ENCODE results near the gene SLC44A1. TPM values are rescaled to one million over a fixed set of nuclear protein-coding genes. Genes with fewer than 3 reads are reported as not detected.

The SLC44A1 gene
- total and polyA plus RNA-seq, 2 experiments from 2014 or later, result 30.4 to 52.6 TPM

GRCh38 chr9:105223544-105224140, 20.8 kb upstream of the SLC44A1 start:
- TF ChIP-seq EZH2phosphoT487 (IDR thresholded peaks at IDR 0.05; ENCODE audit: insufficient read depth, low read depth) (no peak), EZH2 (IDR thresholded peaks at IDR 0.05; ENCODE audit: insufficient read depth, poor library complexity, severe bottlenecking) (no peak)
- peaks cover 9% of the 10 kb centered on the region for H3K9me3 ChIP-seq (ENCODE audit: low read depth)
- no peaks in the 10 kb centered on the region for H4K20me1 ChIP-seq (ENCODE audit: insufficient read depth)
- H3K27ac ChIP-seq, result no peak overlapping the region
- 49 to 60% methylated on average over 2 of the region's 2 CpGs for WGBS, 2 experiments (ENCODE audit: low coverage in 1 of 2, low lambda C conversion rate in 2 of 2, missing lambda C conversion rate in 2 of 2)
- no peaks in the 10 kb centered on the region for H3K79me2 ChIP-seq (ENCODE audit: insufficient read depth)
- no peaks in the 10 kb centered on the region for H3K9me2 ChIP-seq (ENCODE audit: insufficient read depth)
- peaks cover 6% of the 10 kb centered on the region; the same call in 1 of the 2 replicates for H3F3A ChIP-seq (ENCODE audit: insufficient read depth)
- H3K27me3 ChIP-seq (replicated peaks; ENCODE audit: insufficient read depth), result no peaks in the 10 kb centered on the region
- H3K4me1 ChIP-seq (ENCODE audit: insufficient read depth), result 0 out of 2 replicates have a peak, but pooled peaks cover 8% of the 10 kb centered on the region
- no peak overlapping the region for H3K9ac ChIP-seq
- in situ Hi-C loops (cut with MboI), result no loop called here
- H3K4me2 ChIP-seq (ENCODE audit: unreplicated experiment), result no peak overlapping the region
- H3K4me3 ChIP-seq, result no peak overlapping the region
- H2AFZ ChIP-seq, result no peak overlapping the region
- no peaks in the 10 kb centered on the region for H3K36me3 ChIP-seq (ENCODE audit: low read depth)
- no peak for DNase-seq

GRCh38 chr9:105226055-105226454, 18.4 kb upstream of the SLC44A1 start:
- Histone ChIP-seq H3K79me2 (ENCODE audit: insufficient read depth) (no peaks in the 10 kb centered on the region), H2AFZ (no peak overlapping the region), H4K20me1 (ENCODE audit: insufficient read depth) (no peaks in the 10 kb centered on the region), H3K9me2 (ENCODE audit: insufficient read depth) (no peaks in the 10 kb centered on the region), H3F3A (ENCODE audit: insufficient read depth) (no peaks in the 10 kb centered on the region), H3K27me3 (replicated peaks; ENCODE audit: insufficient read depth) (no peaks in the 10 kb centered on the region), H3K9me3 (ENCODE audit: low read depth) (peaks cover 9% of the 10 kb centered on the region), H3K9ac (no peak overlapping the region), H3K4me1 (ENCODE audit: insufficient read depth) (no peaks in the 10 kb centered on the region), H3K4me3 (no peak overlapping the region), H3K36me3 (ENCODE audit: low read depth) (no peaks in the 10 kb centered on the region), H3K27ac (no peak overlapping the region), H3K4me2 (ENCODE audit: unreplicated experiment) (no peak overlapping the region)
- peak; percentile 59 for DNase-seq
- TF ChIP-seq EZH2phosphoT487 (IDR thresholded peaks at IDR 0.05; ENCODE audit: insufficient read depth, low read depth), result no peak
- no peak for TF ChIP-seq EZH2 (IDR thresholded peaks at IDR 0.05; ENCODE audit: insufficient read depth, poor library complexity, severe bottlenecking)
- in situ Hi-C loops (cut with MboI), result no loop called here

GRCh38 chr9:105232207-105232606, 12.2 kb upstream of the SLC44A1 start:
- H3K4me3 ChIP-seq, result no peak overlapping the region
- no peaks in the 10 kb centered on the region for H3K9me2 ChIP-seq (ENCODE audit: insufficient read depth)
- H3K27me3 ChIP-seq (replicated peaks; ENCODE audit: insufficient read depth), result no peaks in the 10 kb centered on the region
- no peaks in the 10 kb centered on the region for H3K9me3 ChIP-seq (ENCODE audit: low read depth)
- no peak overlapping the region for H3K27ac ChIP-seq
- no peaks in the 10 kb centered on the region for H4K20me1 ChIP-seq (ENCODE audit: insufficient read depth)
- no peak overlapping the region for H3K9ac ChIP-seq
- TF ChIP-seq EZH2phosphoT487 (IDR thresholded peaks at IDR 0.05; ENCODE audit: insufficient read depth, low read depth) (no peak), EZH2 (IDR thresholded peaks at IDR 0.05; ENCODE audit: insufficient read depth, poor library complexity, severe bottlenecking) (no peak)
- peak; percentile 37 for DNase-seq
- no peaks in the 10 kb centered on the region for H3K79me2 ChIP-seq (ENCODE audit: insufficient read depth)
- in situ Hi-C loops (cut with MboI), result no loop called here
- H3F3A ChIP-seq (ENCODE audit: insufficient read depth), result 0 out of 2 replicates have a peak, but pooled peaks cover 8% of the 10 kb centered on the region
- H3K4me1 ChIP-seq (ENCODE audit: insufficient read depth), result peaks cover 9% of the 10 kb centered on the region; the same call in 1 of the 2 replicates
- no peaks in the 10 kb centered on the region for H3K36me3 ChIP-seq (ENCODE audit: low read depth)
- H3K4me2 ChIP-seq (ENCODE audit: unreplicated experiment), result no peak overlapping the region
- H2AFZ ChIP-seq, result no peak overlapping the region

GRCh38 chr9:105233873-105234272, 10.6 kb upstream of the SLC44A1 start:
- H3K79me2 ChIP-seq (ENCODE audit: insufficient read depth), result no peaks in the 10 kb centered on the region
- H2AFZ ChIP-seq, result no peak overlapping the region
- in situ Hi-C loops (cut with MboI), result no loop called here
- no peaks in the 10 kb centered on the region for H4K20me1 ChIP-seq (ENCODE audit: insufficient read depth)
- H3K36me3 ChIP-seq (ENCODE audit: low read depth), result no peaks in the 10 kb centered on the region
- H3K9me3 ChIP-seq (ENCODE audit: low read depth), result no peaks in the 10 kb centered on the region
- peaks cover 9% of the 10 kb centered on the region; the same call in 1 of the 2 replicates for H3K4me1 ChIP-seq (ENCODE audit: insufficient read depth)
- TF ChIP-seq EZH2 (IDR thresholded peaks at IDR 0.05; ENCODE audit: insufficient read depth, poor library complexity, severe bottlenecking), result no peak
- no peak for TF ChIP-seq EZH2phosphoT487 (IDR thresholded peaks at IDR 0.05; ENCODE audit: insufficient read depth, low read depth)
- H3K4me3 ChIP-seq, result no peak overlapping the region
- 0 out of 2 replicates have a peak, but pooled peaks cover 8% of the 10 kb centered on the region for H3F3A ChIP-seq (ENCODE audit: insufficient read depth)
- H3K9ac ChIP-seq, result no peak overlapping the region
- no peak overlapping the region for H3K4me2 ChIP-seq (ENCODE audit: unreplicated experiment)
- no peaks in the 10 kb centered on the region for H3K27me3 ChIP-seq (replicated peaks; ENCODE audit: insufficient read depth)
- H3K27ac ChIP-seq, result no peak overlapping the region
- peak; percentile 8 for DNase-seq
- H3K9me2 ChIP-seq (ENCODE audit: insufficient read depth), result no peaks in the 10 kb centered on the region

- Histone ChIP-seq H4K20me1 (ENCODE audit: insufficient read depth) (no peaks in the 10 kb centered on the region), H3K9me2 (ENCODE audit: insufficient read depth) (no peaks in the 10 kb centered on the region), H3K9ac (no peak overlapping the region), H3K27ac (no peak overlapping the region), H3K4me2 (ENCODE audit: unreplicated experiment) (no peak overlapping the region), H2AFZ (no peak overlapping the region), H3F3A (ENCODE audit: insufficient read depth) (0 out of 2 replicates have a peak, but pooled peaks cover 8% of the 10 kb centered on the region), H3K79me2 (ENCODE audit: insufficient read depth) (no peaks in the 10 kb centered on the region), H3K36me3 (ENCODE audit: low read depth) (no peaks in the 10 kb centered on the region), H3K9me3 (ENCODE audit: low read depth) (no peaks in the 10 kb centered on the region), H3K4me1 (ENCODE audit: insufficient read depth) (peaks cover 9% of the 10 kb centered on the region; the same call in 1 of the 2 replicates), H3K27me3 (replicated peaks; ENCODE audit: insufficient read depth) (no peaks in the 10 kb centered on the region), H3K4me3 (no peak overlapping the region)
- WGBS, 2 experiments (ENCODE audit: low coverage in 1 of 2, low lambda C conversion rate in 2 of 2, missing lambda C conversion rate in 2 of 2), result 92% methylated on average over 1 of the region's 1 CpG
- in situ Hi-C loops (cut with MboI), result no loop called here
- no peak for DNase-seq
- no peak for TF ChIP-seq EZH2phosphoT487 (IDR thresholded peaks at IDR 0.05; ENCODE audit: insufficient read depth, low read depth)
- no peak for TF ChIP-seq EZH2 (IDR thresholded peaks at IDR 0.05; ENCODE audit: insufficient read depth, poor library complexity, severe bottlenecking)
Measured at GRCh38 chr9:105236261-105236660, 8.2 kb upstream of the SLC44A1 start.

Measured in GM23248 (cell line).